Peyer's patch (tissue), 4 donors: Measurements from ENCODE around the gene WFIKKN2. TPM values are rescaled to one million over a fixed set of nuclear protein-coding genes. Genes with fewer than 3 reads are reported as not detected.
A peak's percentile ranks its signal among the peaks of the same experiment; 100 is the strongest.

Experiments used
- DNase-seq, 3 donors: peaks; one replicate each; pipeline ENCODE4 v3.0.0-alpha.2; 2017 to 2019
- H3K27ac ChIP-seq, 4 donors: fragments of 200-600 bp; sonication (generic); one replicate each; pipeline ENCODE4 v1.5.1; 2016 to 2019
- H3K27me3 ChIP-seq, 2 donors: fragments of 200-600 bp; sonication (generic); one replicate each; pipeline ENCODE4 v1.5.1; 2019
- H3K36me3 ChIP-seq, 3 donors: fragments of 200-600 bp; sonication (generic); one replicate each; pipeline ENCODE4 v1.5.1; 2016 to 2019
- H3K4me1 ChIP-seq, 4 donors: fragments of 200-600 bp; sonication (generic); one replicate each; pipeline ENCODE4 v1.5.1; 2016 to 2019
- H3K4me3 ChIP-seq, 4 donors: fragments of 200-600 bp; sonication (generic); 1 replicate in 3 of 4; 2 replicates in 1 of 4; pipeline ENCODE4 v1.5.1; 2016 to 2019; ENCODE audit warnings: mild to moderate bottlenecking in 1 of 4
- H3K9me3 ChIP-seq, 4 donors: fragments of 200-600 bp; sonication (generic); one replicate each; pipeline ENCODE4 v1.5.1; 2016 to 2019; ENCODE audit warnings: mild to moderate bottlenecking in 1 of 4
- CTCF ChIP-seq, 6 experiments: fragments of 450-650 bp in 4 of 6; fragments of 200-600 bp in 2 of 6; sonication (generic) in 1 of 6; IDR thresholded peaks; one replicate each; pipeline ENCODE4 v1.5.1; 2017 to 2019; ENCODE audit warnings: antibody characterized with exemption in 6 of 6, mild to moderate bottlenecking in 3 of 6, moderate library complexity in 1 of 6
- POLR2A ChIP-seq, 2 donors: fragments of 450-650 bp; IDR thresholded peaks; one replicate each; pipeline ENCODE4 v1.5.1; 2017; ENCODE audit warnings: antibody characterized with exemption in 2 of 2, mild to moderate bottlenecking in 2 of 2, moderate library complexity in 2 of 2
- small RNA-seq, 2 donors: library from RNA; depleted of rRNA; stranded (forward); fragments of <200 nt; gene quantifications; one replicate each; pipeline ENCODE3, GENCODE V24; 2016
- total RNA-seq, 4 donors: library from RNA; depleted of rRNA; stranded (reverse); fragments of >200 nt; gene quantifications; one replicate each; pipeline ENCODE4 v1.1.0, GENCODE V29; 2016

Gene WFIKKN2
- total RNA-seq, 4 donors from 2014 or later = not detected

DNA sequence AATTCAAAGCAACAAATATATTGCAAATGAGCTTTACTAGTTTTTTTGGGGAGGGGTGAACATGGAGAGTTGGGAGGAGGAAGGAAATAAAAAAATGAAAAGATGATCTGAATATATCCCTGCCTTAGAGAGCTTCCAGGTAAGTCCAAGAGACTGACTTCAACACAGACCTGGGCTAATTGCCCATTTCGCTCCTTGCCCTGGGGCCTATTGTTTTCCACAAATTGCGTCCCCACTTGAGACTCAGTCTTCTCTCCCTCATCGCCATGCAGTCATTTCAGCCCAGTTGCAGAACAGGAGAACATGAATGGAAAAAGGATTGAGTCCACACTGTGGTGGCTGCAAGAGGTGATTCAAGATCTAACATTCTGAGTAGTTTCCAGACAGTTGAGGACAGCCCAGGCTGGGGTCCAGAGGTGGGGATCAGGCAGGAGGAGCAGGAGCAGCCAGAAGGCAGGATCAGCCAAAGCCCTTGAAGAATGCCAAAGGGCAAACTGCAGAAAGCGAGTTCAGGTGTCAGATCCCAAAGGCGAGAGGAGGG is 52.4 kb downstream of the WFIKKN2 start:
- no peaks in the 10 kb centered on the region for H3K9me3 ChIP-seq
- no peak overlapping the region for H3K27ac ChIP-seq
- no peaks in the 10 kb centered on the region for H3K36me3 ChIP-seq
- TF ChIP-seq POLR2A (IDR thresholded peaks at IDR 0.05) (no peak), CTCF (IDR thresholded peaks at IDR 0.05) (no peak)
- no peak overlapping the region for H3K4me3 ChIP-seq
- DNase-seq = no peak
- peaks cover 0 to 40% (median 5%) of the 10 kb centered on the region in 4 donors for H3K4me1 ChIP-seq
- no peaks in the 10 kb centered on the region for H3K27me3 ChIP-seq

- Histone ChIP-seq H3K9me3 (no peaks in the 10 kb centered on the region), H3K4me3 (no peak overlapping the region), H3K27me3 (no peaks in the 10 kb centered on the region), H3K36me3 (no peaks in the 10 kb centered on the region), H3K27ac (peak overlapping the region in 2 of 4 donors; percentile 34 to 46), H3K4me1 (peaks cover 0 to 28% (median 0%) of the 10 kb centered on the region in 4 donors)
- no peak for DNase-seq
- peak in 3 of 6 experiments; percentile 21 to 31 (median 29) for TF ChIP-seq CTCF (IDR thresholded peaks at IDR 0.05)
- TF ChIP-seq POLR2A (IDR thresholded peaks at IDR 0.05) = no peak
Measured at GRCh38 chr17:50889528-50890118, 54.2 kb downstream of the WFIKKN2 start.

- Histone ChIP-seq H3K4me1 (peaks cover 0 to 23% (median 0%) of the 10 kb centered on the region in 4 donors), H3K27ac (no peak overlapping the region), H3K36me3 (no peaks in the 10 kb centered on the region), H3K4me3 (no peak overlapping the region), H3K9me3 (no peaks in the 10 kb centered on the region), H3K27me3 (no peaks in the 10 kb centered on the region)
- no peak for DNase-seq
- no peak for TF ChIP-seq CTCF (IDR thresholded peaks at IDR 0.05)
- no peak for TF ChIP-seq POLR2A (IDR thresholded peaks at IDR 0.05)
Measured at GRCh38 chr17:50890675-50891516, 55.5 kb downstream of the WFIKKN2 start.

DNA sequence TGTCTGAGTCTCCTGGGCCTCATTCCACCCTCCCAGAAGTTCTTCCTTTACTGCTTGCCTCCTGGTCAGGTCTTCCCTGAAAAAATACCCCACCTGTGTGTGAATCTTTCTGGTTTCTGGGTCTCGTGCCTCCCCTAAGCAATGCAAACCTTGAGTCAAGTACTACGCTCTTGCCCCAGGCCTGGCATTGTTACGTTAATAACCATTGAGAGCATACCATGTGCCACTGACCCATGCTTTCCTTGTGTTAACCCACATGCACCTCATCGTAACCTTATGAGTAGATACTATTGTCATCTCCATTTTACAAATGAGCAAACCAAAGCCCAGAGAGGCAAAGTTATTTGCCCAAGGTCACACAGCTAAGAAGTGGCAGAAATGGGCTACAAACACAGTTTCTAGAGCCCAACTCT is 56.2 kb downstream of the WFIKKN2 start:
- H3K4me3 ChIP-seq = no peak overlapping the region
- peaks cover 0 to 23% (median 0%) of the 10 kb centered on the region in 4 donors for H3K4me1 ChIP-seq
- no peak for TF ChIP-seq POLR2A (IDR thresholded peaks at IDR 0.05)
- TF ChIP-seq CTCF (IDR thresholded peaks at IDR 0.05) = no peak

More for the DNA sequence above, 56.2 kb downstream of the WFIKKN2 start:
- no peaks in the 10 kb centered on the region for H3K27me3 ChIP-seq
- H3K36me3 ChIP-seq = no peaks in the 10 kb centered on the region
- no peak overlapping the region for H3K27ac ChIP-seq
- no peak for DNase-seq
- no peaks in the 10 kb centered on the region for H3K9me3 ChIP-seq

Small RNA genes within 50 kb of the gene (small RNA-seq; reads per million reads assigned to genes)
- 0 reads per million in 2 donors for gene AC005921.1

Other genes with a start within 250 kb of the WFIKKN2 start
- 100 to 1,000 TPM; 190 to 683 (median 305) TPM for gene ABCC3, start 200.7 kb upstream of the WFIKKN2 start, total RNA-seq
- gene ANKRD40, start 127.7 kb upstream of the WFIKKN2 start, total RNA-seq = 10 to 100 TPM; 18.2 to 24.7 (median 21.4) TPM
- gene LUC7L3, start 116.0 kb upstream of the WFIKKN2 start, total RNA-seq = 1,000 to 10,000 TPM in 1 of 4 donors, 100 to 1,000 TPM in 2, 10 to 100 TPM in 1; 77.2 to 1,326 (median 139) TPM
- 100 to 1,000 TPM in 3 of 4 donors, 1 to 10 TPM in 1; 9.9 to 150 (median 139) TPM for gene ANKRD40CL, start 68.1 kb upstream of the WFIKKN2 start, total RNA-seq
- 100 to 1,000 TPM in 1 of 4 donors, 10 to 100 TPM in 3; 38.0 to 101 (median 60.6) TPM for gene TOB1, start 30.8 kb downstream of the WFIKKN2 start, total RNA-seq